ENCODE results near the gene MYCBPAP. TPM values are rescaled to one million over a fixed set of nuclear protein-coding genes. Genes with fewer than 3 reads are reported as not detected.

MYCBPAP gene
- total RNA-seq, 1 experiment from 2014 or later, result 0.19 TPM

- no TSS peak for BruUV-seq (replicated peaks)
- Mint-ChIP-seq H3K27ac (ENCODE audit: low read depth, unreplicated experiment) (no peak overlapping the region), H3K4me3 (ENCODE audit: unreplicated experiment) (no peak overlapping the region), H3K27me3 (ENCODE audit: insufficient read depth, unreplicated experiment) (no peaks in the 10 kb centered on the region), H3K36me3 (ENCODE audit: insufficient read depth, unreplicated experiment) (peaks cover 13% of the 10 kb centered on the region), H3K4me1 (ENCODE audit: insufficient read depth, unreplicated experiment) (no peaks in the 10 kb centered on the region), H3K9me3 (ENCODE audit: unreplicated experiment) (no peaks in the 10 kb centered on the region)
- DNase-seq (ENCODE audit: unreplicated experiment), result no peak
- intact Hi-C loops (cut with micrococcal nuclease), result no loop called here
- ChIA-PET CTCF (interaction anchor here (1.8 kb wide), 1 partner anchor 9 kb away, joined by 5 read pairs; the partner anchor contains the start of gene RSAD1), POLR2A (interaction anchor here (0.6 to 0.7 kb wide), 2 partner anchors 9 to 54 kb away, joined by 3 read pairs; partner anchors contain the start of gene RSAD1)
- TF ChIP-seq CTCF (IDR thresholded peaks at IDR 0.05; ENCODE audit: unreplicated experiment), result no peak
Observed at GRCh38 chr17:50469208-50469605, 39.0 kb upstream of the MYCBPAP start.

DNA sequence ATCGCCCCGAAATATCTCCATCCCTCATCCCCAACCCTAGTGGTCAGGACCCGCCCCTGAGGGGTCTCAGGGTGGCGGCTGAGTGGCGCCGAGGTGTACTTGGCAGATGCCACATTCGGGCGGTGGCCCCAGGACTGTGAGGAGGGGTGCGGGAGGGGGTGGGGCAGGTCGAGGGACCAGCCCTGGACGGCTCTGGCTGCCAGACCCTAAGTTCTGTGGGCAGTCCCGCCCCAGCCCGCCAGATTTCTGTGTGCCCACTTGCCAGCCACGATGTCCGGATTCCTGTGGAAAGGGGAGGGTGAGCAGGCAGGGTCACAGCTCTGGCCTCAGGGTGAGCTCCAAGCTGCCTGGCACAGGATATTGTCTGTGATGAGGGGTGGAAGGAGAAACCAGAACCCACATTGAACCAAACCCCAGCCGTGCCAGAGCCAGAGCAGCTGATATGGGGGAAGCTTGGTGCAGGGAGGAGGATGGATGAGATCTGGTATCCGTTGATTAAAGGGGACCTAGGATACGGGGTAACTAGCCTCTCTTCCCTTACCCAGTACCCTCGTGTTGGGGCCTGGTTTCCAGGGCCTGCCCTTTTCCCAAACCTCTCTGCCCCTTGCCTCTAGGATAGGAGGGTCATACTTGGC, 38.5 kb upstream of the MYCBPAP start:
- intact Hi-C loops (cut with micrococcal nuclease), result no loop called here
- Mint-ChIP-seq H3K27me3 (ENCODE audit: insufficient read depth, unreplicated experiment) (no peaks in the 10 kb centered on the region), H3K4me3 (ENCODE audit: unreplicated experiment) (no peak overlapping the region), H3K27ac (ENCODE audit: low read depth, unreplicated experiment) (no peak overlapping the region), H3K36me3 (ENCODE audit: insufficient read depth, unreplicated experiment) (peaks cover 15% of the 10 kb centered on the region), H3K9me3 (ENCODE audit: unreplicated experiment) (no peaks in the 10 kb centered on the region), H3K4me1 (ENCODE audit: insufficient read depth, unreplicated experiment) (no peaks in the 10 kb centered on the region)
- ChIA-PET POLR2A (interaction anchor here (0.6 to 0.7 kb wide), 3 partner anchors 9 to 54 kb away, joined by 3 read pairs; partner anchors contain the start of gene RSAD1), CTCF (interaction anchor here (0.9 to 1.8 kb wide), 2 partner anchors 9 to 10 kb away, joined by 3 to 5 read pairs; partner anchors contain the start of gene RSAD1)
- TF ChIP-seq CTCF (IDR thresholded peaks at IDR 0.05; ENCODE audit: unreplicated experiment), result no peak
- BruUV-seq (replicated peaks), result no TSS peak
- no peak for DNase-seq (ENCODE audit: unreplicated experiment)

DNA sequence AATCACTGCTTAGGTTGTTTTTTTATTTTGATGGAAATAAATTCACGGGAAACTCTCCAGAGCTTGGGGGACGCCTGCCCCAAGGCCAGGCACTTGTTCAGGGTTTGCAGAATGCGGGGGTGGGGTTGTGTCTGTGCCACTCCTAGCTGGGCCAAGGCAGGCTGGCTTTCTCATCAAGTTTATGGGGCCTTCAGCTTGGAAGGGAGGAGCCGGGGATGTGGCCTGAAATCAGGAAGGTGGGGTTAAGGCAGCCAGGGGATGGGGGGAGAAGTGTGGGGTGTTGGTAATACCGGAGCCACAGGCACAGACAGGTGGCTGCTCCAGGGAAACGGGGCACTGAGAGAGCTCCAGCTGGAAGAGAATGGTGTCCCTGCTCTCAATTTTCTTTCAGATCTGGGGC, 37.8 kb upstream of the MYCBPAP start:
- Mint-ChIP-seq H3K27me3 (ENCODE audit: insufficient read depth, unreplicated experiment) (no peaks in the 10 kb centered on the region), H3K4me1 (ENCODE audit: insufficient read depth, unreplicated experiment) (no peaks in the 10 kb centered on the region), H3K27ac (ENCODE audit: low read depth, unreplicated experiment) (no peak overlapping the region), H3K4me3 (ENCODE audit: unreplicated experiment) (no peak overlapping the region), H3K36me3 (ENCODE audit: insufficient read depth, unreplicated experiment) (peaks cover 15% of the 10 kb centered on the region), H3K9me3 (ENCODE audit: unreplicated experiment) (no peaks in the 10 kb centered on the region)
- TF ChIP-seq CTCF (IDR thresholded peaks at IDR 0.05; ENCODE audit: unreplicated experiment), result no peak
- CTCF ChIA-PET, result interaction anchor here (0.9 to 1.8 kb wide), 3 partner anchors 8 to 11 kb away, joined by 3 to 5 read pairs (median 3); partner anchors contain the start of gene RSAD1
- intact Hi-C loops (cut with micrococcal nuclease), result no loop called here
- POLR2A ChIA-PET, result interaction anchor here (0.6 to 1.4 kb wide), 3 partner anchors 9 to 74 kb away, joined by 3 read pairs; no protein-coding TSS in a partner anchor
- no peak for DNase-seq (ENCODE audit: unreplicated experiment)
- BruUV-seq (replicated peaks), result no TSS peak

DNA sequence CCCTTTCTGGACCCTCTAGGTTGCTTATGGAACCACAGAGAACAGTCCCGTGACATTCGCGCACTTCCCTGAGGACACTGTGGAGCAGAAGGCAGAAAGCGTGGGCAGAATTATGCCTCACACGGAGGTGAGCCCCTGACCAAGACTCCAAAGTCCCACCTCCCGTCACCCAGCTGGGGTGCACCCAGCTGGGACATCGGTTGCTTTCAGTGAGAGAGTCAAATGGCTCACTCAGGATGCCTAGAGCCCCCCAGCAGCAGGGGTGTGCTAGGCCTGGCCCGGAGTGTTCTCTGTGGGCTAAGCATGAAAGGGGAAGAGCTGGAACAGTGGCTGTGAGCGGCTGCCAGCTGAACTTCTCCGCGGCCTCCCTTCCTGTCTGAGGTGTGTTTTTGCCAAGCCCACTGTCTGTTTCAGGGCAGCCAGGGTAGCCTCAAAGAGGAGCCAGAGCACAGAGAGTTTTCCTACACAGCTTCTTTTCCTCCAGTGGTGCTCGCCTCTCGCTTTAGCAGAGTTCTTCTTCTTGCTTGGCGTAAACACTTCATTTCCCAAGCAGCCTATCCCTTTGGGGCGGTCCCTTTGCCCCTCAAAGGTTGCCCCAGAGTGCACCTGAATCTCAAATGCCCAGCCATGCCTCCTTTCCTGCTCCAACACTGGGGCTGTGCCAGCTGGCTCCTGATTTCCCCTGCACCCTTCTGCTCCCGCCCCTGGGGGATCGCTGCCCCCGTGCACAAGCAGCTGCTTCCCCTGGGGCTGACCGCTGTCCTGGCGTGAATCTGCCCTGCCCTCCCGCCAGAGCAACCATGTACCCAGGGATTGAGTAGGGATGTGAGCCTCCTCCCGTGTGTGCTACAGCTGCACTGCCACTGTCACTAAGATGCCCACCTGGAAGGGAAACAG, 37.0 kb upstream of the MYCBPAP start:
- Mint-ChIP-seq H3K27me3 (ENCODE audit: insufficient read depth, unreplicated experiment) (no peaks in the 10 kb centered on the region), H3K36me3 (ENCODE audit: insufficient read depth, unreplicated experiment) (peaks cover 15% of the 10 kb centered on the region), H3K9me3 (ENCODE audit: unreplicated experiment) (no peaks in the 10 kb centered on the region), H3K4me1 (ENCODE audit: insufficient read depth, unreplicated experiment) (no peaks in the 10 kb centered on the region), H3K27ac (ENCODE audit: low read depth, unreplicated experiment) (no peak overlapping the region), H3K4me3 (ENCODE audit: unreplicated experiment) (no peak overlapping the region)
- intact Hi-C loops (cut with micrococcal nuclease), result no loop called here
- ChIA-PET POLR2A (interaction anchor here (0.8 to 1.4 kb wide), 3 partner anchors 15 to 123 kb away, joined by 3 read pairs; no protein-coding TSS in a partner anchor), CTCF (interaction anchor here (0.6 to 1.8 kb wide), 5 partner anchors 7 to 481 kb away, joined by 3 to 6 read pairs (median 3); partner anchors contain the start of gene RSAD1)
- no TSS peak for BruUV-seq (replicated peaks)
- no peak for TF ChIP-seq CTCF (IDR thresholded peaks at IDR 0.05; ENCODE audit: unreplicated experiment)
- DNase-seq (ENCODE audit: unreplicated experiment), result no peak

Measured in MCF 10A (cell line).